Esophagus squamous epithelium (tissue), 5 donors: ENCODE measurements around the gene PRUNE2. TPM values are rescaled to one million over a fixed set of nuclear protein-coding genes. Genes with fewer than 3 reads are reported as not detected.

Source experiments
- DNase-seq: peaks from one replicate; lab custom pipeline; 2025; lab: John Stamatoyannopoulos, UW
- H3K27ac ChIP-seq, 4 donors: fragments of 200-600 bp; sonication (generic); one replicate each; pipeline ENCODE4 v1.5.1; 2016 to 2019; ENCODE audit warnings: mild to moderate bottlenecking in 1 of 4
- H3K27me3 ChIP-seq, 4 donors: fragments of 200-600 bp; sonication (generic); 1 replicate in 3 of 4; 2 replicates in 1 of 4; pipeline versions ENCODE4 v1.5.1 to v1.6.0; 2017 to 2021; ENCODE audit warnings: antibody characterized with exemption in 1 of 4
- H3K36me3 ChIP-seq, 3 donors: fragments of 200-600 bp; sonication (generic); one replicate each; pipeline ENCODE4 v1.5.1; 2016 to 2019
- H3K4me1 ChIP-seq, 3 donors: fragments of 200-600 bp; sonication (generic); one replicate each; pipeline ENCODE4 v1.5.1; 2017 to 2019
- H3K4me3 ChIP-seq, 4 donors: fragments of 200-600 bp; sonication (generic); 1 replicate in 3 of 4; 2 replicates in 1 of 4; pipeline ENCODE4 v1.5.1; 2016 to 2019; ENCODE audit warnings: mild to moderate bottlenecking in 2 of 4, moderate library complexity in 1 of 4
- H3K9me3 ChIP-seq, 3 donors: fragments of 200-600 bp; sonication (generic); one replicate each; pipeline ENCODE4 v1.5.1; 2016 to 2019
- CTCF ChIP-seq, 6 experiments: fragments of 450-650 bp in 4 of 6; fragments of 200-600 bp in 2 of 6; sonication (generic) in 2 of 6; IDR thresholded peaks; one replicate each; pipeline ENCODE4 v1.5.1; 2016 to 2019; ENCODE audit warnings: antibody characterized with exemption in 6 of 6, mild to moderate bottlenecking in 4 of 6, moderate library complexity in 4 of 6
- POLR2A ChIP-seq, 4 donors: fragments of 450-650 bp; IDR thresholded peaks; one replicate each; pipeline ENCODE4 v1.6.1; 2017; ENCODE audit warnings: antibody characterized with exemption in 4 of 4, mild to moderate bottlenecking in 4 of 4, moderate library complexity in 3 of 4
- WGBS, 2 donors: methylation state at CpG; one replicate each; pipeline ENCODE4 v1.1.5; 2018; 5-methylcytosine and 5-hydroxymethylcytosine counted together
- intact Hi-C: fragments of 100-400 bp; cut with DNase I; formaldehyde crosslinking; loops from one replicate; pipeline ENCODE4 v1.15.0; 2022
- total RNA-seq, 4 donors: library from RNA; depleted of rRNA; stranded (reverse); fragments of >200 nt; gene quantifications; one replicate each; pipeline ENCODE4 v1.1.0, GENCODE V29; 2016
- donor health status: DM: yes; HTN: yes; CAD: no.

The PRUNE2 gene
- total RNA-seq, 4 donors from 2014 or later = 9.9 to 126 (median 26.7) TPM

- intact Hi-C loops = no loop called here
- TF ChIP-seq CTCF (IDR thresholded peaks at IDR 0.05) = no peak
- no peak for TF ChIP-seq POLR2A (IDR thresholded peaks at IDR 0.05)
- Histone ChIP-seq H3K4me3 (no peak overlapping the region), H3K27me3 (peaks cover 0 to 23% (median 0%) of the 10 kb centered on the region in 4 donors), H3K4me1 (peaks cover 0 to 30% (median 0%) of the 10 kb centered on the region in 3 donors), H3K36me3 (no peaks in the 10 kb centered on the region), H3K27ac (no peak overlapping the region), H3K9me3 (no peaks in the 10 kb centered on the region)
- 24 to 34% methylated on average over 3 of the region's 3 CpGs for WGBS, 2 donors
- DNase-seq = no peak
Measured at GRCh38 chr9:76701441-76702039, 204.4 kb downstream of the PRUNE2 start.

- intact Hi-C loops = no loop called here
- H3K27ac ChIP-seq = no peak overlapping the region
- WGBS, 2 donors = 61 to 85% methylated on average over 2 to 4 of the region's 4 CpGs
- H3K4me1 ChIP-seq = peaks cover 0 to 30% (median 0%) of the 10 kb centered on the region in 3 donors
- H3K27me3 ChIP-seq = peaks cover 0 to 22% (median 0%) of the 10 kb centered on the region in 4 donors
- no peak for DNase-seq
- TF ChIP-seq CTCF (IDR thresholded peaks at IDR 0.05) = no peak
- TF ChIP-seq POLR2A (IDR thresholded peaks at IDR 0.05) = no peak
- H3K9me3 ChIP-seq = no peaks in the 10 kb centered on the region
- no peak overlapping the region for H3K4me3 ChIP-seq
- H3K36me3 ChIP-seq = no peaks in the 10 kb centered on the region
Measured at GRCh38 chr9:76700916-76701315, 205.0 kb downstream of the PRUNE2 start.

- H3K4me1 ChIP-seq = peaks cover 0 to 29% (median 0%) of the 10 kb centered on the region in 3 donors
- TF ChIP-seq CTCF (IDR thresholded peaks at IDR 0.05) (no peak), POLR2A (IDR thresholded peaks at IDR 0.05) (no peak)
- H3K4me3 ChIP-seq = no peak overlapping the region
- H3K27me3 ChIP-seq = peaks cover 0 to 13% (median 0%) of the 10 kb centered on the region in 4 donors
- H3K36me3 ChIP-seq = no peaks in the 10 kb centered on the region
- H3K9me3 ChIP-seq = no peaks in the 10 kb centered on the region
- DNase-seq = no peak
- intact Hi-C loops = no loop called here
- H3K27ac ChIP-seq = no peak overlapping the region
Measured at GRCh38 chr9:76699971-76700370, 205.9 kb downstream of the PRUNE2 start.

- WGBS, 2 donors = 54 to 79% methylated on average over 2 of the region's 2 CpGs
- intact Hi-C loops = no loop called here
- TF ChIP-seq POLR2A (IDR thresholded peaks at IDR 0.05) = no peak
- no peak for TF ChIP-seq CTCF (IDR thresholded peaks at IDR 0.05)
Measured at GRCh38 chr9:76697554-76697953, 208.4 kb downstream of the PRUNE2 start.

GRCh38 chr9:76697081-76697480 lies 208.8 kb downstream of the PRUNE2 start:
- DNase-seq = no peak
- Histone ChIP-seq H3K4me3 (no peak overlapping the region), H3K27ac (no peak overlapping the region), H3K36me3 (no peaks in the 10 kb centered on the region), H3K4me1 (peaks cover 0 to 26% (median 0%) of the 10 kb centered on the region in 3 donors), H3K27me3 (peaks cover 0 to under 1% (median 0%) of the 10 kb centered on the region in 4 donors), H3K9me3 (no peaks in the 10 kb centered on the region)
- intact Hi-C loops = no loop called here
- WGBS, 2 donors = 42 to 46% methylated on average over 5 of the region's 5 CpGs
- TF ChIP-seq POLR2A (IDR thresholded peaks at IDR 0.05) (no peak), CTCF (IDR thresholded peaks at IDR 0.05) (no peak)

More at GRCh38 chr9:76697554-76697953, 208.4 kb downstream of the PRUNE2 start:
- Histone ChIP-seq H3K9me3 (no peaks in the 10 kb centered on the region), H3K36me3 (no peaks in the 10 kb centered on the region), H3K4me1 (peaks cover 0 to 21% (median 0%) of the 10 kb centered on the region in 3 donors), H3K27me3 (peaks cover 0 to 3% (median 0%) of the 10 kb centered on the region in 4 donors), H3K27ac (no peak overlapping the region), H3K4me3 (no peak overlapping the region)
- DNase-seq = no peak
